Glomerular visceral epithelial cell (primary cell): ENCODE data around the gene ZFX.
"Not testable (repeated sequence)": the region's sequence is repeated elsewhere in the genome, so short reads cannot be mapped to it uniquely, and the experiment has no call there.

Source experiments
- DNase-seq: peaks from one replicate; pipeline ENCODE4 v3.0.0-alpha.2; 2016; ENCODE audit errors: extremely low spot score

Gene ZFX

DNA sequence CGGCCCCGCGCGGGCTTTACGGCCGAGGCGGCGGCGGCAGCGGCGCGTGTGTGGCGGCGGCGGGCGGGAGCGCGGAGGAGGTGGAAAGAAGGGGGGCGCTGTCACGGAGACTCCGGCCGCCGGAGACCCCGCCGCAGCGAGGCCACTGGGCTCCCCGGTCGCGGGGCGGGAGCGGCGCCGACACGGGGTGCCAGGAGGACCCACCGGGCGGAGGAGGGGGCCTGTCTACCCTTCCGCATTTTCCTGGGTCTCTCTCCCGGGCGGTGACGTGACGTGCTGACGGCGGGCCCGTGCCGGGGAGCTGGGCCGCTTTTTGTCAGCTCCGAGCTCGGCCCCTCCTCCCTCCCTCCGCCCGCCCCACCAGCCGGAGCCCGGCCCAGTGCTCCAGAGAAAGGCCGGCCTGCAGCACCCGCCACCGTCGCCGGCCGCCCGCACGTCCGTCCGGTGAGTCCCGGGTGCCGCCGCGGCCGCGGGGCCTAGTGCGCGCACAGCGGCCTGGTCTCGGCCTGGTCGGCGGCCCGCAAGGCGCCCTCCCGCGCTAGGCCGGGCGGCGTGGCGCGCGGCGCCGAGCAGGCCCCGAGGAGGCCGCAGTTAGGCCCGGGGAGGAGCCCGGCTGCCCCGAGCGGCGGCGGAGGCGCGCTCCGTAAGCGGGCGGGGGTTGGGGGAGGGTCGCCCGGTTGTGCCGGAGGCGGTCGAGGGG, at the start of gene ZFX:
TSS of gene ZFX (plus strand) at position 379 of the 700 bp plus-strand sequence. CDS start 23,014 bp downstream, outside the sequence.
- peak; percentile 65 for DNase-seq

DNA sequence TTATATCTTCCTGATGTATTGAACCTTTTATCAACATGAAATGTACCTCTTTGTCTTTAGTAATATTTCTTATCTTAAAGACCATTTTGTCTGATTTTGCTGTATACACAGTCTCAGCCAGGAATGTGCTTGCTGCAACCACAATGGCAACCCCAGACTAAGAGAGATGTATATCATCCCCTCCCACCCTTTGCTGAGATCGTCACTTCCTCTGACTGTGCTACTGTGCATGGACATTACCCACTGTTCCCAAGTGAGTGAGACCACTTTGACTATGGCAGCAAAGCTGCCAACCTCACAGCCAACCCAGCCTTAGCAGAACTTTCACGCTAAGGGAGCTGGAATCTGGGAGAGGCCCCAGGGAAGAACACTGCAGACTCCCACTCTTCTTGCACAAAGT, 48.8 kb upstream of the ZFX start:
- DNase-seq: no peak

DNA sequence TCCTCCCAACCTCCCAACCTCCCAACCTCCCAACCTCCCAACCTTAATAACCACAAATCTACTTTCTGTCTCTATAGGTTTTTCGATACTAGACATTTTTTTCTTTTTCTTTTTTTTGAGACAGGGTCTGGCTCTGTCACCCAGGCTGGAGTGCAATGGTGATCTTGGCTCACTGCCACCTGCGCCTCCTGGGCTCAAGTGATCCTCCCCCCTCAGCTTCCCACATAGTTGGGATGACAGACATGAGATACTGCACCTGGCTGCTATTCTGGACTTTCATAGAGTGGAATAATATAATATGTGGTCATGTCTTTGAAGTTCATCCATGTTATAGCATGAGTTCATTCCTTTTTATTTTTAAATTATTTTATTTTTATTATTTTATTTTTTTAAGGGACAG, 39.5 kb upstream of the ZFX start:
- DNase-seq: no peak

DNA sequence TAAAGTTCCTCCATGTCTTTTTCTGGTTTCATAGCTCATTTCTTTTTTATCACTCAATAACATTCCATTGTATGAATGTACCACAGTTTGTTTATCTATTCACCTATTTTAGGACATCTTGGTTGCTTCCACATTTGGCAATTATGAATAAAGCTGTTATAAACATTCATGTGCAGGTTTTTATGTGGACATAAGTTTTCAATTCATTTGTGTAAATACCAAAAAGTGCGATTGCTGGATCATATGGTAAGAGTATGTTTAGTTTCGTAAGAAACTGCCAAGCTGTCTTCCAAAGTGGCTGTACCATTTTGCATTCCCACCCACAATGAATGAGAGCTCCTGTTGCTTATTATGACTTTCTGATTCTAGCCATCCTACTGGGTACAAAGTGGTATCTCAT, 36.3 kb upstream of the ZFX start:
- no peak for DNase-seq

DNA sequence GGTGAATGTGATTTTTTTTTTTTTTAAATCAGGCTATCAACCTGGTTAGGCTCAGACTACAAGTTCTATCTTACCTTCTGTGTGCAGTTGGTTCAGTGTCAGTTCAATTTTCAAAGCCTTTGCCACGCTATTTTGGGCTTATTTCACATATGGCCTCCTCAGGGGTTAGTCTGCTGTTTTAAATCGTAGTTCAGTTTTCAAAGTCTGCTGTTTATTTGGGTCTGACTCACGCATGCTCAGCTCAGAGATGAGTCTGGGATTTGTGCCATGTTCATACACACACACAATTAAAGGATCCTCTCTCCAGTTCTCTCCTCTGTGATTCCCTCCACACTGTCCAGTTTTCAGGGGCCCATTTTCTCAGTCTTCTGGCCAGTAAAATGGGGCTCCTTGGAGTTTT, 32.3 kb upstream of the ZFX start:
- DNase-seq: peak; percentile 12

DNA sequence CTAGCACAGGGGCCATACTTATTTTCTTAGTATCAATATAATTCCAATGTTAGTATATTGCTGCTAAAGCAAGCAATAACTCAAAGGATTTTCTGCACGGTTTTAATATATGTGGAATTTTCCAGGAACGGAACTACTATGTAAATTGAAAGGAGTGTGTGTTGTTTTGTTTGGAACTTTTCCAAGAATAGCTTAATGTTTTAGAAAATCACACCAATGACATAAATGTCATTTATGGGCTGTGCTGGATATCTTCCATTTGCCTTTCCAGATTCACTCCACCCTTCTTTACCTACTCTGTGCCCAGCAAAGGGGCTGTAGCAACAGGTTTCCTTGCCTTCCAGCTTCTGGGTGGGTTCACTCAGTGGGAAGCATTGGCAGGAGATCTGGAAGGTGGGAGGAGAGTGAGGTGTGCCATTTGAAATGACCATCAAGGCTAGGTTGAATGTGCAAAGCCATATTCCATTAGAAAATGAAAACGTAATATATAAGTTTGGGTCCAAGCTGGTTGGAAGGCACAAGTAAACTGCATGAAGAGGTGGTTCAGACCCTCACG, 25.2 kb upstream of the ZFX start:
- DNase-seq: no peak

DNA sequence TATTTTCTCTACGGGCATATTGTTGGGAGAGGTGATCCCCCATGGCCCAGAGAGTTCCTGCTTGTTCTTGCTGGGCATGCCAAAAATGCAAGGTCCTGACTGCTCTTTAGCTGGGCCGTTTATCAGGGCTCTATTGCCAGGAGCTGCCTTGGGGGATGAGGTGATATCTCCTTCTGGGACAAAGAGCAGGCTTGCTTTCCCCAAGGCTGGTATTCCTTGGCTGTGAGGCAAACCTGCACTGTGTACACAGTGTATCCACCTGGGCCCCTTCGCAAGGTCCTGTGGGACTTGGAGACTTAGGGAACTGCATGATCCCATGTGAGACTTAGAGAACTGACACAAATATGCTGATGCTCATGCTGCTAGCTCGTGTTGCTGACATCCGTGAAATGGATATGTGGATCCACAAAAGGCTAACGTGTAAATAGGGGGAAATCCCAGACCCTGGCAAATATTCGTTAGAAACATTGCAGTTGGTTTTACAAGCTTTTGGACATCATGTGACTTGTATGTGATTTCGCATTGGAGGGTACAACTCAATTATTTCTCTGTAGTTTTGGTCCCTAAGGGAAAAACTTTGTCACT, 24.4 kb upstream of the ZFX start:
- no peak for DNase-seq

DNA sequence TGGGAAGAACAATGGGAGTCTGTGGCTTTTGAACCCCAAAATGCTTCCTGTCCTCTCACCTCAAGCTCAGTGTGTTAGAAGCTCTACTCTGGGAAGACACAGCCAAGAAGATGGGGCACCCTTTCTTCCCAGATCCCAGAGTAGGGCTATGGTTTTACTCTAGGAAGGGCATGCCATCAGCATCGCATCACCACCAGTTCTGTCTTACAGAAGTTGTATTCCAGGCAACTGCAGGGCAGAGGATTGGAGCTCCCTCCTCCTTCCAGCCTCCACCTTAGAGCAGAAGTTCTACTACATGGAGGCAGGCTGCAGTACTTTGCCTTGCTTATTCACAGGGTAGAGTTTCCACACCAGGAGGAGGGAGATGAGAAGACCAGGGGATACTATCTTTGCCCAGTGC, 18.1 kb upstream of the ZFX start:
- DNase-seq: no peak

DNA sequence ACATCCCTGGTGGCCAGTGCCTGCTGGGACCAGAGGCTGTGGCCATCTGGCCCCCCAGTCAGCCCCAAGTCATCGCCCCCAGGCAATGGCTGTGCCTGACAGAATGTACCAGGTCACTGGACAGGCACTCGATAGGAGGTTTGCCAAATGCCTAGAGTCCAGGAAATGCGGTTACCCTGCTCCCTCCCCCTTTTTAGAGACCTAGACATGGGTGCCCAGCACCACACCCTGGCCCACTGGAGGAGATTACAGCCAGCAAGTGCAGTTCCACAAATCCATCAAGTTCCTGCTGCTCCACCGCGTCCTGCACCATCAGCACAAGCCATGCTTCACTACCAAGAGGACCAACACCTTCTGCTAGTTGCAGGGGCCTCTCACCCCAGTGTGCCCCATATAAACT, 16.2 kb upstream of the ZFX start:
- DNase-seq: no peak

DNA sequence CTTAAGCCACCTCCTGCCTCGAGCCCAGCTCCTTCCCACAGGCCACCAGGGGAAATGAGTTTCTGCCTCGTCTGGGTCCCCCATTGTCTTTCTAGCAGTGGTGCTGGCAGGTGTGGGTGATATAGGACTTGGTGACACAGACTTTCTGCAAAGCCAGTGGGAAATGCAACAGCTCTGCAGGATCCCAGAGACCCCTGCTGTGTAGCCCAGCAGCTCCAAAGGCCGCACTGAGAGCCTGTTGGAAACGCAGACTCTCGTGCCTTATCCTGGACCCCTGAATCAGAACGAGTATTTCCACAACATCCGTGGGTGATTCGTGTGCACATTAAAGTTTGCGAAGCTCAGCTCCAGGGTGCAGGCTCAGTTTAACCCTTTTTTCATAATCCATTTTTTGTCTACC, 13.8 kb upstream of the ZFX start:
- not testable (repeated sequence) for DNase-seq

DNA sequence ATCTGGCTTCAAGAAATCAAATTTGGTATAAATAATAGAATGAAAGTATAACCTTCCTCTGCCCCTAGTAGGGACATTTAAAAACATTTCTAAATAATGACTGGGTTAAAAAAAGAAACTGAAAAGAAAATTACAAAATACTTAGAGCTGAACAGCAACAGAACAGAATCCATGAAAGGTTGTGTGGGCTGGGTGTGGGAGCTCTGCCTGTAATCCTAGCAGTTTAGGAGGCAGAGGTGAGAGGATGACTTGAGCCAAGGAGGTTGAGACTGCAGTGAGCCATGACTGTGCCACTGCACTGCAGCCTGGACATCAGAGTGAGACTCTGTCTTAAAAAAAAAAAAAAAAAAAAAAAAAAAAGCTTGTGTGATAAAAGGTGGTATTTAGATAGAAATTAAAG, 12.3 kb upstream of the ZFX start:
- DNase-seq: no peak

DNA sequence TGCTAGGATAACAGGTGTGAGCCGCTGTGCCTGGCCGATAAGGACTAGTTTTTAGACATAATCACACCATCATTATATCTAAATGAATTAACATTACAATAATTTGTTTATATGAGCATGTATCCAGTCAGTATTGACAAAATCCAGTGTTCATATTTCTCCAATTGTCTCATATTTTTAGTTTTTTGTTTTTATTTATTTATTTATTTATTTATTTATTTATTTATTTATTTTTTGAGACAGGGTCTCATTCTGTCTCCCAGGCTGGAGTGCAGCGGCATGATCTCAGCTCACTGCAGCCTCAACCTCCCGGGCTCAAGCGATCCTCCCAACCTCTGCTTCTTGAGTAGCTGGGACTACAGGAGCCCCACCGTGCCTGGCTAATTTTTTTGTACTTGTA, 5.5 kb upstream of the ZFX start:
- not testable (repeated sequence) for DNase-seq

DNA sequence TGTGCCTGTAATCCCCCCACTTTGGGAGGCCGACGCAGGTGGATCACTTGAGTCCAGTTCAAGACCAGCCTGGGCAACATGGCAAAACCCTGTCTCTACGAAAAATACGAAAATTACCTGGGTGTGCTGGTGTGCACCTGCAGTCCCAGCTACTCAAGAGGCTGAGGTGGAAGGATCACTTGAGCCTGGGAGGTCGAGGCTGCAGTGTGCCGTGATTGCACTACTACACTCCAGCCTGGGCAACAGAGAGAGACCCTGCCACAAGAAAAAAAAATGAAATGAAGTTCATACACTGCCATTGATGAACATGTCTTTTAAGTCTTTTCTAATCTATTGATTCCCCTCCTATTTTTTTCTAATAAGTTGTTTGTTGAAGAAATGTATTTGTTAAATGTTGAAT, 5.0 kb upstream of the ZFX start:
- DNase-seq: no peak

DNA sequence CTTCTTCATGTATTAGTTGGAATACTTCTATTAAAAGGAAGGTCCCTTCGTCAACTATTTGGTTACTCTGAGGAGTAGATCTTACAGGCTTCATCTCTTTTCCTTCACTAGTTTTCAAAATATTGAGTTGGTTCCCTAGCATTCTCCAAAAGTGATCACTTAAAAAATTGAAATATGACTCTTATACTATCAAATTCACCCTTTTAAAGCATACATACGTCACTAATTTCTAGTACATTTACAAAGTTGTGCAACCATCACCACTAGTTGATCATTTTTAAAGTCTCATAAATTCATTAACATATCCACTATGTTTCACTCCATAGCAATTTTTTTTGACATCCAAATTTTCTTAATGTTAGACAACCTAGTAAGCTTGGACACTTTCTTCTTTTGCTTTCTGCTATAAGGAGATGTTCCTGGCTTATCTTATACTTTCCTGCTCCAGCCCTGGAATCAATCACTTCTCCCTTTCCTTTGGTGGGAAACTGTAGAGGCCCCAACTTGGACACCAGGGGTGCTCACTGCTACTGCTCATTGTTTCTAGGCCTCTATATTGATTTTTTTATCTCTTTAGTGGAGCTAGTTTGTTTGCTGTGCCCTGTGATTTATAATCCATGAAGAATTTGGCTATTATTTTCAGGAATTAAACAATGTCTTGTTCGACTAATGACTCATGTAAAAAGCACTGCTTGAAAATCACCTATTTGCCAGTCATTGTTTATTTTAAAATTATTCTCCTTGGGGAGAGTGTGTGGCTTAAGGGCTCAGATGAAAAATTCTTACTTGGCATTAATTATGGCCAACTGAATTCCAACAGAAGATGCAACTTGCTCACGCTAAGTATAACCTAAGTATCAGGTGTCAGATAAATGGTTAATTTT, 4.0 kb upstream of the ZFX start:
- DNase-seq: no peak

DNA sequence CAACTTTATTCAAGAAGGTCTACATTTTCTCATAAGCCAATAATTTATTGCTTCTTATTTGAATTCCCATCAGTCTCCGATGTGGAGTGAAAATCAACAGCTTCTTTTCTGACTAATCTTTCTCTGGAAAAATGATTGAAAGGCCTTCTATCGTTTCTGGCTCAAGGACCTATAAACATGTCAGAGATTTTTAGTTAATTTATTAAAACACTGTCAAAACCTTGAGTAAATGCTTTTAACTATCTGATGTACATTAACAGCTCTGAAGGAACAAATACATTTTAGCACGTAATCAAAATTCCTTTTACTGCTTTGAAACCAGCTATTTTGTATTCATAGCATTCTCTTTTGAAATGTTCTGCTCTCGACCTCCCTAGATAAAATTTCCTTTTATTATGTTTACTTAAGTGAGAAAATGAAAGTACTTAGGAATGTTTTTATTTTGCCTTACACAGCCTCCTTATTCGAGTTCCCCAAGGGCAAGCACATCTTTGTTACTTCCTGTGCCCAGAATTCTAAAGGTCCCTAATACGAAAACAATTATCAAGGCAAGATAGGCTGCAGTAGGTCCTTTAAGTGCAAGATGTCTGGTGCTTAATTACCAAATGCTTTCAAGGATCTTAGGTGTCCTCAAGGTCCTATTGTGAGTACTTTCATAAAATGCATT, 3.1 kb upstream of the ZFX start:
- no peak for DNase-seq

DNA sequence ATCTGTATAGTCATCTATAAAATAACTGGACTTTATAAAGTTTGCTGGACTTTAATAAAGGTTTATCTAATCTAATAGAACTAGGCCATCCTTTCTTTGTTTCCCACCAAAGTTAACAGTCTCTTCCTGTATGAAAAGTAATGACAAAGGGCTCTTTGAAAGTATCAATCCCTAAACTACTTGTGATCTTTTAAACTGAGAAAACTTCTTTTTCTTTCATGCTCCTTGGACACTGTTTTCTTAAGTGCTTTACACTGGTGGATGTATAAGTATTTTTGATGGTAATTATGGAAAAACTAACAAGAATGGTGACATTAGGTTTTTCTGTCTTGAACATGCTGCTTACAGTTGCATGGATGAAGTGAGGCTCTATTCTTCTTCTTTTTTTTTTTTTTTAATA, 2.4 kb upstream of the ZFX start:
- no peak for DNase-seq

DNA sequence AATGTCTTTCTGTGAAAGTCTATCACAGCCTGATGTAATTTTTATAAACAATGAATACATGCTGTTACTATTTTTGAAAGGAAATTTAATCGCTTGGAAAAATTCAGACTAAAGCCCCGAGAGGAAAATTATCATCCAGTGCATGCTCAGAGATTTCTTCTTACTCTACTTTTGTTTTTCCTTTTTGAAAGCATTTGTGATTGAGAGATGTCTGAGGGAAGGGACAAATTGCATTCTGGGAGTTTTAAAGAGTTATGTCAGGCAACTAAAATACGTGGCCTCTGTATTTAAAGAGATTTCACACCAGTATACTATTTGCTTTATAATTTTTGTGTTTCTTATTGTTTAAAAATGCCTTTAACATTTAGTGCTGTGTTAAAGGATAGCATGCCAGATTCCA, 1.4 kb upstream of the ZFX start:
- no peak for DNase-seq

DNA sequence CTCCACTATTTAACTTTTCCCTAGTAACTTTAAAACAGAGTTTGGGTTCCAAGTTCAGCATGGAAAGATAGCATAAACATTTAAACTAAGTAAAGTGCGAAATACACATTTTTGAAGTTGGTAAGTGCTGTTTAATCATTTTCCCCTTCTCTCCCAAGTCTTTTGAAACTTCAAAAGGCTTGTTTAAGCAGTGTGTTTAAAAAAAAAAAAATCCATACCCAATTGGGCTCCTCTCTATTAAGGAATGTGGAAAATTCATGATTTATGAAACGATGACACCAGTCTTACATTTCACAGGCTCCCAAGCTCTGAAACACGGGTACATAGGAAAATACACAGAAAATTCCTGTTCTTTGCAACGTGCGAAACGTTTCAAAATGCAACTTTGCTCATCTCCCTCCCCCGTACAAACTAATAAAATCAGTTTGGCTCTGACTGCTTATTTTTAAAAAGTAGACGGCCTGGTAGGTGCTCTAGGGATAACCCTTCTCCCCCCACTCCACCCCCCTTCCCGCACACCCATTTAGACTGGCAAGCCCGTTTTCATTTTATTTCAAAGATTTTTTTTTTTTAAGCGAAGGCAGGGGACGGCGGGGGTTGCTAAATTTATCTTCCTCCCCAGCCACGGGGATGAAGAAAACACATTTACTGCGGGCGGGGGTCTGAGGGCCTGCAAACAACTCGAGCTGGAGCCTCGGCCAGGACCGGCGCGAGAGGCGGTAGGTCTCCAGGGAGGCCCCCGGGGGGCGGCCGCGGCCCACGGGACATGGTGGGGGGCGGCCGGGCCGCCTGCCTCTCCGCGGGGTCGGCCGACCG, 786 bp upstream of the ZFX start:
- DNase-seq: peak; percentile 29

DNA sequence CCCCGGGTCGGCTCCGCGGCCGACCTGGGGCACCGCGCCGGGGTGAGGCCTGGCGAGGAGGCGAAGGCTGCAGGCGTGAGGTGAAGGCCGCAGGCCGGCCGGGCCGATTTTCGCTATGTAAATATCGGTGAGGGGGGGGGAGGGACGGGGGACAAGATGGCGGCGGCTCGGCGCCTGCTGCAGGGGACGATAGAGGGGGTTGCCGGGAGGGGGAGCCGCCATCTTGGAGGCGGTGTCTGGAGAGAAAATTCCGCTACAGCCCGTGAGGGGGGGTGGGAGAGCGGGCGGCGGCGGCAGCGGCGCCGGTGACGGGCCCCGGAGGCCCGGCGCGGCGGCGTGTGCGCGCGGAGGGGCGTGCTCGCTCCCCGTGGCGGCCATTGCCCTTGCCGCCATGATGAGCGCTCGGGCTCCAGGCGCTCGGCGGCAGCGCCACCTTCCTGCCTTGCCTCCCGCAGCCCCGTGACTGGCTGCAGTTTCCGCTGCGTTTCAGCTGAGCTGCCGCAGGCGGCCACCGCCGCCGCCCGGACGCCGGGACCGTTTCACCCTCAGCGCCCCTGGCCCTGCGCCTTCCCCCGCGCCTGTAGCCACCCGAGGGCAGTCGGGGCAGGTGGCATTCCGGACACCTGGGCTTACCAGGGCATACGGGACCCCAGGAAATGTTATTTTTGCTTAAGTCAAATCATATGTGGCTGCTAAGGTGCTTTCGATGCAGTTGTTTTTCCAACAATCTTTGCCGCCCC, 692 bp downstream of the ZFX start:
- DNase-seq: peak; percentile 84

DNA sequence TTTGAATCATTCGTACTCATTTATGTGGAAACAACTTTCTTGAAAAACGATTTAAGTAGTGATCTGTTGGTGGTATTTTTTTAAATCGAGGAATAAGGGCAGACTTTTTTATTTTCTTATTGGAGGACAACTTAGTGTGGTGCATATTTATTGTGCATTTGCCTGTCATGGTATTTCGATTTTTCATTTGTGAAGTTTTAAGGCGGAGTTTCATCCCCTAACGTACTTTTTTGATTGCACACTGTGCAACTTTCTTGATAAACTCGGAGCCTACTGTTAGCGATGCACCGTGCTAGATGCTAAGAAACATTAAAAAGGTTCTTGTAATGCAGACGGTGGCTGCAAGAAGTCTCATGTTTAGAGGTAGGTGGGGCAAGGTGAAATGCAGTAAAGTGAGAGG, 1.4 kb downstream of the ZFX start:
- no peak for DNase-seq
